GM19328 (cell line): Measurements from ENCODE around the gene SMIM44.
"Not testable (repeated sequence)": the region's sequence is repeated elsewhere in the genome, so short reads cannot be mapped to it uniquely, and the experiment has no call there.

ENCODE experiments used
- ATAC-seq: cut with Tn5 transposase; IDR thresholded peaks from one replicate; pipeline ENCODE4 v1.9.1; 2021; ENCODE audit warnings: mild to moderate bottlenecking, moderate library complexity; ENCODE audit not compliant: unreplicated experiment

The SMIM44 gene

DNA sequence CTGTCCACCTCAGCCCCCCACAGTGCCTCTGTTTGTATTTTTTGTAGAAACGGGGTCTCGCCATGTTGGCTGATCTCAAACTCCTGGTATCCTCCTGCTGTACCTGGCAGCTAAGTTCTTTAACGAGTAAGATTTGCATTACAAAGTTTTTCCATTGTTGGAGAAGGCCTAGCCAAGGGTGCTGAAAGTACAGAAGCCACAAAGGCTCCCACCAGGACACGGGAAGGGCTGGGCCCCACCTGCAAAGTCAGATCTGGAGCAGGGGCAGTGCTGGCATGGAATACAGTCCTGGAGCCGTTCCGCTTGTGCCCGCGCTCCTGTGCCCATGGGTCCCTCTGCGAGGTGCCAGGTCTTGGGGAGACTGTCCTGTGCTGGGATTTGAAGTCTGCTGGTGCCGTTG lies 35.0 kb upstream of the SMIM44 start:
- ATAC-seq: no peak

DNA sequence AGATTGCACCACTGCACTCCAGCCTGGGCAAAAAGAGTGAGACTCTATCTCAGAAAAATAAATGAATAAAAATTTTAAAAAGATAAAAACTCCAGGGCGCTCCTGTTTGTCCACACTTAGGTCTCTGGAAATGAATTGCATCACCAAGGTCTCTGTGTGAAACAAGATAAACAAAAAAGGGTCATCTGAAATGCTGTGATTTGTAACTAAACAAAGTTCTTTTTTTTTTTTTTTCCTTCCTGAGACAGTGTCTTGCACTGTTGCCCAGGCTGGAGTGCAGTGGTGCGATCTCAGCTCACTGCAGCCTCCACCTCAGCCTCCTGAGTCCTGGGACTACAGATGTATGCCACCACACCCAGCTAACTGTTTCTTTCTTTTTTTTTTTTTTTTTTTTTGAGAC lies 34.4 kb upstream of the SMIM44 start:
- no peak for ATAC-seq

GRCh38 chr19:3516675-3517207 lies 33.5 kb upstream of the SMIM44 start:
- no peak for ATAC-seq

GRCh38 chr19:3515891-3516422 lies 32.7 kb upstream of the SMIM44 start:
- ATAC-seq: no peak

DNA sequence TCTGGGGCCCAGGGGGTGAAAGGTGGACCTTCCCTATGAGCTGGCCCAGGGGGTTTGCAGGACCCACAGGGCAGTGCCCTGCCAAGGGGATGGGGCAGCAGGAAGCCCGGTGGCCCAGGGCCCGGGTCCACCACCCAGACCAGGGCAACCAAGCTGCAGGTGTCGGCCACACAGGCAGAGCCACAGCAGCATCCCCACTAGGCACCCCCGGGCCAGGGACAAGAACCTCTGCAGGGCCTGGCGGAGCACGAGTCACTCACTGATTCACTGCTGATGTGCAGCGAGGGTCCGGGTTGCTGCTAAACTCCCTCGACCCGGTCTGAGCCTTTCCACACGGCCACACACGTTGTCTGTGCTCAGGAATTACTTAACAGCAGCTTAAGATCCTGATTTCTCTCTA lies 31.7 kb upstream of the SMIM44 start:
- ATAC-seq: no peak

DNA sequence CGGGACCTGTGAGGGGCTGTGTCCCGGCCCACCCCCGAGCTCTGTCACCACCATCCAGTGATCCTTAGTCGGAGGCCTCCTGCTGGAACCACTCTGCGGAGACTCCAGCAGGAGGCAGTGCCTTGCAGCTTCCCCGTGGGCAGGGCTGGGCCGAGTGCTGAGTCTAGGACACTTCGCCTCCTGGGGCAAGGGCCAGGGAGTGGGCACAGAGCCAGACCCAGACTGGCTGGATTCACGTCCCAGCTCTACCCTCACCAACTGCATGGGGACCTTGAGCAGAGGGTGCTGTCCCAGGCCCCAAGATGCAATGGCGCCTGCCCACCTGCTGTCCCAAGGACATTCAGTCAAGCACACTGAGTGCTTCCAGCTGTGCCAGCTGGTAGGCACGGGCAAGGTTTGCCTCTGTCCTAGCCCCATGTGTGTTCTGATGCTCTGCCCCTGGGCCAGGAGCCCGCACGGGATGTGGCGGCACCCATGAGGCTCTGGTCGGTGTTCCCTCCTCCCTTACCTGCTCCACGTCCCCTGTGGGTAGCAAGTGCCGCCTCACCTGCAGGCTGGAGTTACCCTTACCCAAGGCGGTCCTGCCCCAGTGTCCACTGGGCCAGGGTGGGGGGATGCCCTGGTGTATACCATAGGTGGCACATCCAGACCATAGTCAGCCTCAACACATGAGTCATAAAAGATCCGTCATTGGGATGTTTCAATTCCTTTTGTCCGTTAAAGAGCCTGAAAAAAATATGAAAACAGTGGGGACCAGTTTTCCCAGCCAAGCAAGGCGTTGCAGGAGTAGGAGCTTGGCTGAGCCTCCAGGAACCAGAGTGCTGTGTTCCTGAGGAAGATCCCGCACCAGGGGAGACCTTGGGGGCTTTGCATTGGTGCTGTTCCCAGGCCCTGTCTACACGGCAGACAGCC lies 30.2 kb upstream of the SMIM44 start:
- no peak for ATAC-seq

DNA sequence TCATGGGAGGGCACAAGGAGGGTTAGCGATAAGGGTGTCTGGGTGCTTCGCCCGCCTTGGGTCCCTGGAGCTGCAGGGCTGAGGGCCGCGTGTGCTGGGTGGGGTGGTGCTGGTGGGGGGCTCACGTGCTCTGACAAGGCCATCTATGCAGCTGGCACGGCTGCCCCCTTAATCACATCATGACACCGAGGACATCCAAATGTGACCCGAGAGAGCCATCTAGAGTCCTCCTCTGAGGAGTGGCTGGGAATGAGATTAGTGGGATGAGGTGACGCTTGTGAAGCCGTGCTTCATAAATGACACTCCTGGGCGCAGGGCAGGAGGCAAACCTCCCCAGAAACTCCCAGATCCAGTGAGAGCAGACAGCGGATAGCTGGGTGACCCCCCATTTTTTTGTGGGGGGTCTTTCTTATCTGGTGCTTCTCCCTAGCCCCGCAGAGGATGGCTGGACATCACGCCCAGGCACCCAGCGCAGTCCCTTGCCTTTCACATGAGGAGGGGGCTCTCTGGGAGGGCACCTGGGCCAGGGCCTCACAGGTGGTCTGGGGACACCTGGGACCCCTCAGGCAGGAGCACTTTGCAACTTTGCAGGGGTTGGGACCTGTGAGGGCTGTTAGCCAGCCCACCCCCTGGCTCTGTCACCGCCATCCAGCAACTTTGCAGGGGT lies 29.5 kb upstream of the SMIM44 start:
- no peak for ATAC-seq

GRCh38 chr19:3511506-3512251 lies 28.4 kb upstream of the SMIM44 start:
- ATAC-seq: no peak

GRCh38 chr19:3510727-3511126 lies 27.5 kb upstream of the SMIM44 start:
- no peak for ATAC-seq

- ATAC-seq: no peak
Measured at GRCh38 chr19:3509566-3509989, 26.3 kb upstream of the SMIM44 start.

DNA sequence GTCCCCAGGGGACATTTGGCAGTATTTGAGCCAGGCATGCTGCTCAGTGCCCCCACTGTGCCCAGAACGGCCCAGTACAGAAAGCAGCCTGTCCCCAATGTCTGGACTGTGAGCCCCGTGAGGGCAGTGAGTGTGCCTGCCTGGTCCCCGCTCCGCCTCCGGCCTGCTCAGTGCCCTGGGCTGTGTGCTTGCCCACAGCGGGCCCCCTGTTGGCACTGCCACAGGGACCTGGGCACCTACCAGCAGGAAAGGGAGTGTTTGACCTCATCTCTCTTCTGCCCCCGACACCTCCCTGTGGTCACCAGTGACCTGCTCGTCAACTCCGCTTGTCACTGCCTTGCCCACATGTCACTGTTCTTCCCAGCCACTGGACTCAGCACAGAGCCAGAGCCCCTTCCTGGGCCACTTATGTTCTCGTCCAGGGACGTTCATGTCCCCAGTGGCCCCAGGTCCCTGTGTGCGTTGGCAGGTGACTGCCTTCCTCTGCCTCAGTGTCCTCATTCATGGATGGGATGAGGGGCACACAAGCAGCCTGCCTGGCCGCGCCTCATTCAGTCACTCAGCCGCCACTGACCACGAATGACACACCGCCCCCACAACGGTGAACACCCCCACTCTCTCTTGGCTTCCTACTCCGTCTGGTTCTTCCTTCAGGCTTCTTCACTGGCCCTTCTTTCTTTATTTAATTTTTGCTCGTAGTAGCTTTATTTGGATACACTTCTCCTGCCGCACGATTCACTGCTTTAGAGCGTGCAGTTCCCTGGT lies 25.7 kb upstream of the SMIM44 start:
- ATAC-seq: no peak

DNA sequence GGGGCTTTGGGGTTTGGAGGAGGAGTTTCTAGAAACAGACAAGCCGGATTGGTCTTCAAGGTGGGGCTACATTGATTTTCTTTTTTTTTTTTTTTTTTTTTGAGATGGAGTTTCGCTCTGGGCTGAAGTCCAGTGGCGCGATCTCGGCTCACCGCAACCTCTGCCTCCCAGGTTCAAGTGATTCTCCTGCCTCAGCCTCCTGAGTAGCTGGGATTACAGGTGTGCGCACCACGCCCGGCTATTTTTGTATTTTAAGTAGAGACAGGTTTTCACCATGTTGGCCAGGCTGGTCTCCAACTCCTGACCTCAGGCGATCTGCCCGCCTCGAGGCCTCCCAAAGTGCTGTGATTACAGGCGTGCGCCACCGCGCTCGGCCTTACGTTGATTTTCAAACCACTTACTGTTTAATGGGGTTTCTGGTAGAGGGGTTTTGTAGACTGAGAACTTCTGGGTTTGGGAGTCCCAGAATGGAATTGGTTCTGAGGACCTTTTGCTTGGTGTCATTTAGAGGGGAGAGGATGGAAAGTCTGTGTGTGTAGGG lies 24.9 kb upstream of the SMIM44 start:
- ATAC-seq: not testable (repeated sequence)

DNA sequence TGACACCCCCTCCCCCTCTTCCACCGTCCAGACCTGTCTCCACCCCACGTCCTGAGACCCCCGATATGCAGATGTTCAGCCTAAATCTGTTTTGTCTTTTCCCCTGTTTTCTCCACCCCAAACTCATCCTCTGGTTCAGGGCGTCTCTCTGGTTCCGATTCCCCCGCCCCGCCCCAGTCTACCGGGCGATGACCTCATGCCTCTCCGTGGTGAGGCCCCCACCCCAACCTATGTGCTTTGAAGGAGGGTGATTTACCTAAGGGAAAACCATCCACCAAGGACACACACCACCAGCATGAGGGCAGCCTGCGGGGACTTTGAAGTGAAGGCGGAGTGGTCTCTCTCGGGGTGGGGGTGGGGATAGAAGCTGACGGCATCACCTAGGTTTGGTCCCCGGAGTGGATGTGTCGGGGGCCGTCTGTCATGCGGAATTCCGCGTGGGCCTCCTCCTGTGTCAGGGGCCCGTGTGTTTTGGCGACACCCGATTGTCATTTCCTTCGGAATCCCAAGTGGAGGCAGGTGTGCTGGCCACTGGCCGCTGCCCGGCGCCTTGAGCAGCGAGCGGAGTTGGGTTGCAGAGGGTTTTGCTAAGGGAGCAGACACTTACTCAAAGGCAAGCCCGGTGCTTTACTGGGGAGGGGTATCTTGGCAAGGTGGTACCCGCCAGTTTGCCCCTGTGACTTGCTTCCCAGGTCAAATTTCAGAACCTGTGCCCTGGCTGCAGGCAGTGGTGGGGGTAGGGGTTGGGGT lies 24.3 kb upstream of the SMIM44 start:
- no peak for ATAC-seq

DNA sequence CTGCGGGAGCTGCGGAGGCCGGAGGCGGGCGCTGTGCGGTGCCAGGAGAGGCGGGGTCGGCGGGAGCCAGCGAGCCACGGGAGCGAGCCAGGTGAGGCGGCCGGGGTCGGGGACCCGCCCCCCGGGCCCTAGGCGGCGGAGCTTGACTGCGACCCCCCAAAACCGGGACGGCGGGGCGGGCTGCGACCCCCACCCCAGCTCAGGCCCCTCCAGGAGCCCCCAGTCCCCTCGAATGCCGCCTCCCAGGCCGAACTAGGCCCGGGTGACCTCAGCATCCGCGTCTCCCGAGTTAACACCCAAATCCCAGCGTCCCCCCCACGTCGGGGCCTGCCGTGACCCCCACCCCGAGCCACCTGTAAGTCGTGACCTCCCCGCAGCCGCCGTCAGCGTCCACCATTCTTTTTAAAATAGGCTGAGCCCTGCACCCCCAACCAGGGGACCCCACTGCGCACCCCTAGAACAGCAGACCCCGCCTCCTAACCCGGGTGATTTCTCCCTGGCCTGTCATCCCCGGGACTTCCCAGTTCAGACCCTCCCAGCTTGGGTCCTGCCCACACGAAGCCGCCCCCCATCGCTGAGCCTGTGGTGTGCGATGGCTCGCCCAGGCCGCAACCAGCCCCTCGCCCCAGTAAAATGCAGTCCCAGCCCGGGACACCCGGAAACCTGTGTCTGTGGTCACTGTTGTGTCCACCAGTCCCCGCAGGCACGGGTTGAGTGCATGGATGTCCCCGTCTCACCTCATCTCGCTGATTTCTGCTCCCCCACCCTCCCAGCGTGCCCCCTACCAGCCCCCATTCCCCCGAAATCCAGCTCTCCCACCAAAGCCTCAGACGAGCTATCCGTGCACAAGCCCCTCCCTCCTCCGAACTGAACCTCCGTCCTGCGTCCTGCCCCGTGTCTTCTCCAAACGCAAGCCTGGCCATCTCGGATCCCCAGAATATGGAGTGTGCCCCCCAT lies 23.4 kb upstream of the SMIM44 start:
- ATAC-seq: peak; percentile 30

DNA sequence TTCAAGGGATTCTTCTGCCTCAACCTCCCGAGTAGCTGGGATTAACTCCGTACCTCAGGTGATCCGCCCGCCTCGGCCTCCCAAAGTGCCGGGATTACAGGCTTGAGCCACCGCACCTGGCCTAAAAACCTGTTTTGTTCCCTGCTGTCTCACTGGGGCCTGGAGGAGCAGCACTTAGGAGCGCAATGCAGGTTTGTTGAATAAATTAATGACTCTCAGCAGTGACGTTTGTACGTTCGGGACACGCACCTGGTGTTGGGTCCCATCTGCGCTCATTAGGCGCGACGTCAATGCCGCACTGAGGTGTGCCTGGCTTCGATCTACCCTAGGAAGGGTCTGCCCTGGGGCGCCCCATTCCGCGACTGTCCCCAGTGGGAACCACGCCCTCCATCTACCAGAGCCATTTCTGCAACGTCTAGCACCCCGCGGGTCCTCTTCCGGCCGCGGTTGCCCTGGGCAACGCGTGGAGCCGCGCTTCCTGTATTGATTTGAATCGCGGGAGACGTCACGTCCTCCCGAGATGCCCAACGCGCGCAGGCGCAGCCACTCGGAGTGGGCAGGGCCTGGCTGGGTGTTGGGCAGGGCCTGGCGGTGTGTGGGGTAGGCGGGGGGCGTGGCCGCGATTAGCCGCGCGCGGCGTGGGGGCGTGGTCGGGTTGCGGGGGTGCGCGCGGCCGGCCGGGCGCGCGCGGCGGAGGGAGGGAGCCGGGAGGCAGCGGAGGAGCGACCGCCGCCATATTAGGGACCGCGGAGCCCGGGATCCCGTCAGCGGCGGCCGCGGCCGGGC lies 22.6 kb upstream of the SMIM44 start, which contains the start of gene FZR1:
Gene FZR1 (plus strand): TSS at position 714 of the 786 bp plus-strand sequence. CDS start 16,679 bp downstream, outside the sequence.
- ATAC-seq: peak; percentile 85

DNA sequence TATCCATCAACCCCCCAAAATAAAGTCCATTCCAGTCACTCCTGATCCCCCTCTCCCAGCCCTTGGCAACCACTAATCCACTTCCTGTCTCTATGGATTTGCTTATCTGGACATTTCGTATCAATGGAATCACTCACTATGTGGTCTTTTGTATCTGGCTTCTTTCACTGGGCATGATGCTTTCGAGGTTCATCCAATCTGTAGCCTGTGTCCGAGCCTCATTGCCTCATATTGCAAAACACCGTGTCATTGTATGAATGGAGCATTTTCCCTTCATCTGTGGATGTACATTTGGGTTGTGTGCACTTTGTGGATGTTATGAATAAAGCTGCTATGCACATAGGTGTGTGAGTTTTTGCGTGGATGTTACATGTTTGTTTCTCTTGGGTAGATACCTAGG lies 21.5 kb upstream of the SMIM44 start:
- no peak for ATAC-seq

- no peak for ATAC-seq
Measured at GRCh38 chr19:3503036-3503572, 19.9 kb upstream of the SMIM44 start.
